Measurements from ENCODE around the gene SETD7. TPM values are rescaled to one million over a fixed set of nuclear protein-coding genes. Genes with fewer than 3 reads are reported as not detected.

The SETD7 gene
- total RNA-seq, 2 donors from 2014 or later = 25.5 to 29.5 TPM

DNA sequence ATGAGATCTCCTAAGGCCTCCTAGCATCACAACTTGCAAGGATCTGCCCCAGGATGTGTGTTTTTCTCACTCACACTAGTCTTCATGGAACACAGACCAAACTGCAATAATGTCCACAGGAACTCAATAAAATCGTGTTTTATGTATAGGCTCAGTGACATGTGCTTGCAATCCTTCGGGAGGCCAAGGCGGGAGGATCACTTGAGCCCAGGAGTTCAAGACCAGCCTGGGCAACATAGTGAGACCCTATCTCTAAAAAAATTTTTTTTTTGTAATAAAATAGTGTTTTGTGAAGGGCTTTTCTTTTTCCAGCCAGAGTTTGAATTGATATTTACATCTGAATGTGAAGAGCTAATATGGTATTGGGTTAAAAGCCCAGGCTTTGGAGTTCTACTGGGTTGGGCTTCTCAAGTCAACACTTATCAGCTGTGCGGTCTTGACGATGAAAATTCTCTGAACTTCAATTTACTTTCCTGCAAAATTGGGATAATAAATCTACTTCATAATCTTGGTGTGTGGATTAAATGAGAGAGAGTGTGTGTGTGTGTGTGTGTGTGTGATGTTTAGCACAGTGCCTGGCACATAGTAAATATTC is 38.7 kb upstream of the SETD7 start:
- intact Hi-C loops (cut with DNase I) = no loop called here
- no peaks in the 10 kb centered on the region for H3K27me3 ChIP-seq
- TF ChIP-seq, protein P1, sequence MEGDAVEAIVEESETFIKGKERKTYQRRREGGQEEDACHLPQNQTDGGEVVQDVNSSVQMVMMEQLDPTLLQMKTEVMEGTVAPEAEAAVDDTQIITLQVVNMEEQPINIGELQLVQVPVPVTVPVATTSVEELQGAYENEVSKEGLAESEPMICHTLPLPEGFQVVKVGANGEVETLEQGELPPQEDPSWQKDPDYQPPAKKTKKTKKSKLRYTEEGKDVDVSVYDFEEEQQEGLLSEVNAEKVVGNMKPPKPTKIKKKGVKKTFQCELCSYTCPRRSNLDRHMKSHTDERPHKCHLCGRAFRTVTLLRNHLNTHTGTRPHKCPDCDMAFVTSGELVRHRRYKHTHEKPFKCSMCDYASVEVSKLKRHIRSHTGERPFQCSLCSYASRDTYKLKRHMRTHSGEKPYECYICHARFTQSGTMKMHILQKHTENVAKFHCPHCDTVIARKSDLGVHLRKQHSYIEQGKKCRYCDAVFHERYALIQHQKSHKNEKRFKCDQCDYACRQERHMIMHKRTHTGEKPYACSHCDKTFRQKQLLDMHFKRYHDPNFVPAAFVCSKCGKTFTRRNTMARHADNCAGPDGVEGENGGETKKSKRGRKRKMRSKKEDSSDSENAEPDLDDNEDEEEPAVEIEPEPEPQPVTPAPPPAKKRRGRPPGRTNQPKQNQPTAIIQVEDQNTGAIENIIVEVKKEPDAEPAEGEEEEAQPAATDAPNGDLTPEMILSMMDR (IDR thresholded peaks at IDR 0.05) = no peak

DNA sequence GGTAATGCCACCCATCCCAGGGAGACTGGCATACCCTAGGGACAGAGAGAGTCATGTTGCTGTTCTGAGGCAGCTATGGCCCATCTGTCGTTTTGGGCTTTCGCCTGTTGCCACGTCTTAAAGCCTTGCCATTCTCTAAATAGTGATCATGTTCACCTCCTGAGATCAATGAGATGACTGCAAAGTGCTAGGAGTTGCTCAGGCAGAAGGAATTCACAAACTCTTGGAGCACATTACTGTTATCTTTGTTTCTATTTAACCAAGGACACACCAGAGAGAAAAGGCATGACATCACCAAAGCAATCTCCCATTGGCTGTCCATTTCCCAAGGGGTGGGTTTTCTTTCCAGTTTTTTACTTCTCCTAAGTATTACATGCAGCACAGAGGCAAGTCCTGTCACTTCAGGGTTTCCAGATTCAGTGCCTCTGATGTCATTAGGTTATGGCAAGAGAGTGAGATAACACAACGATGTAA is 37.1 kb upstream of the SETD7 start:
- no peak for DNase-seq
- TF ChIP-seq, protein P1 (IDR thresholded peaks at IDR 0.05) = no peak
- no peak overlapping the region for H3K27ac ChIP-seq

More for the DNA sequence above, 38.7 kb upstream of the SETD7 start:
- Histone ChIP-seq H3K4me3 (no peak overlapping the region), H3K9me3 (no peaks in the 10 kb centered on the region), H3K9ac (ENCODE audit: low read depth in 2 of 2, low read length in 2 of 2) (no peak overlapping the region), H3K36me3 (no peaks in the 10 kb centered on the region), H3K4me1 (no peaks in the 10 kb centered on the region), H3K27ac (no peak overlapping the region)
- no peak for DNase-seq

DNA sequence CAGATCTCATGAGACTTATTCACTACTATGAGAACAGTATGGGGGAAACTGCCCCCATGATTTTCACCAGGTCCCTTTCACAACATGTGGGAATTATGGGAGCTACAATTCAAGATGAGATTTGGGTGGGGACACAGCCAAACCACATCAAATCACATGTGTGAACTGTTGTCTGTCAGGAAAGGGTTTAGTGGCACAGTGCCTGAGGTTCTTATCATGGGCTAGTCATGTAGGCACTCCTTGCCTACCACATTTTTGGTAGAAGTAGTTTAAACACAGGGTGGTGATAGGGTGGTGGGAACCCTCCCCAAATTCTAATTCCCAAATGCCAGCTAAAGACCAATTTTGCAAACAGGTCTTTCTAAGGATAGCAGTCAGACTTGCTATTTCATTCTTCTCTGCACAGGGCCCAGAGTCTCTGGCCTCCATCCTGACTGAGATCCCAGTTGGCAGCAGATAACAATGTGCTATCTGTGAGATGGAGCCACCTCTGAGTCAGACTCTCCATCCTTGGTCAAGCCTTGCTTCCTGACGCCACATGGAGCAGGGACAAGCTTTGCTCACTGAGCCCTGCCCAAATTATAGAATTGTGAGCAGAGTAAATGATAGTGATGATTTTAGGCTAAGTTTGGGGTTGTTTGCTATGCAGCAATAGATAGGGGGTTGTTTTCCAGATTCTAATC is 33.5 kb upstream of the SETD7 start:
- H3K36me3 ChIP-seq = no peaks in the 10 kb centered on the region
- TF ChIP-seq, protein P1 (IDR thresholded peaks at IDR 0.05) = no peak
- no peak overlapping the region for H3K4me3 ChIP-seq
- no peak overlapping the region for H3K9ac ChIP-seq (ENCODE audit: low read depth in 2 of 2, low read length in 2 of 2)
- intact Hi-C loops (cut with DNase I) = no loop called here
- H3K27ac ChIP-seq = no peak overlapping the region
- no peaks in the 10 kb centered on the region for H3K4me1 ChIP-seq
- DNase-seq = no peak
- no peaks in the 10 kb centered on the region for H3K9me3 ChIP-seq
- no peaks in the 10 kb centered on the region for H3K27me3 ChIP-seq

More for the DNA sequence above, 37.1 kb upstream of the SETD7 start:
- Histone ChIP-seq H3K27me3 (no peaks in the 10 kb centered on the region), H3K4me1 (no peaks in the 10 kb centered on the region), H3K4me3 (no peak overlapping the region), H3K36me3 (no peaks in the 10 kb centered on the region), H3K9me3 (no peaks in the 10 kb centered on the region), H3K9ac (ENCODE audit: low read depth in 2 of 2, low read length in 2 of 2) (no peak overlapping the region)
- intact Hi-C loops (cut with DNase I) = no loop called here

DNA sequence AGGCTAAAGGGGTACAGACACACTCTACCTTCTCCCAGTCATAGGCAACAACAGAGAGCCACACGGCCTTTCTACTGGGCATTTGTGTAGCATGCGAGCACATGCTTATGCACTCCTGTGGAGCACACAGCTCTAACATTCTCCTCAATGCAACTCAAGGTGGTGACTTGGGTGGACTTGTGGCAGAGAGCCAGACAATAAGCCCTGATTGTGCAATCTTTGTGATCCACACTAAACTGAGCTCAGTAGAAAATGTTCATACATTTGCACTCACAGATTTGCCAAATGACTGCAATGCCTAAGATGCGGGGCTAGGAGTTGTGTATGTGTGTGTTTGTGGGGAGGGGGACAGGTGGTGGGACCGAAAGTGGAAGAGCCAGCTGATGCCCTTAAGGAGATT is 31.4 kb upstream of the SETD7 start:
- H3K4me1 ChIP-seq = no peaks in the 10 kb centered on the region
- intact Hi-C loops (cut with DNase I) = no loop called here
- no peak overlapping the region for H3K9ac ChIP-seq (ENCODE audit: low read depth in 2 of 2, low read length in 2 of 2)
- no peaks in the 10 kb centered on the region for H3K27me3 ChIP-seq
- DNase-seq = no peak
- TF ChIP-seq, protein P1 (IDR thresholded peaks at IDR 0.05) = no peak
- H3K4me3 ChIP-seq = no peak overlapping the region
- H3K27ac ChIP-seq = no peak overlapping the region
- H3K36me3 ChIP-seq = no peaks in the 10 kb centered on the region
- no peaks in the 10 kb centered on the region for H3K9me3 ChIP-seq

DNA sequence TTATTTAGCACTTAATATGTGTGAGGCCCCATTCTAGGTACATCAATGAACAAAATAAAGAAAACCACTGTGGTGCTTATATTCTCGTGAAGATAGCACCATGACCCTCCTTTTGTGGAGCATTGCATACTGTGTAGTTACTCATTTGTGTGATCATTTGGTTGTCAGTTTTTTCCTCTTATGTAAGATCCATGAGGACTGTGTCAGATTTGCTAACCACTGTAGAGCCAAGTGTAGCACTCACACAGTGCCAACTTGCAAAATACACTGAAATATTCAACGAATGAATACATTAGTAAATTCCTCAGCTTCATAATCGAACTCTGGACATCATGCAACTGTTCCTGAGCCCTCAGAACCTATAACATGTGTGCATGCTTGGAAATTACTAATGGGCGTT is 29.5 kb upstream of the SETD7 start:
- Histone ChIP-seq H3K9ac (ENCODE audit: low read depth in 2 of 2, low read length in 2 of 2) (no peak overlapping the region), H3K36me3 (no peaks in the 10 kb centered on the region), H3K4me1 (no peaks in the 10 kb centered on the region), H3K27me3 (no peaks in the 10 kb centered on the region), H3K9me3 (no peaks in the 10 kb centered on the region), H3K27ac (no peak overlapping the region), H3K4me3 (no peak overlapping the region)
- intact Hi-C loops (cut with DNase I) = no loop called here
- TF ChIP-seq, protein P1 (IDR thresholded peaks at IDR 0.05) = no peak
- DNase-seq = no peak

Data from colonic mucosa (tissue), 4 donors.